Large intestine (tissue), 12 donors: ENCODE results near the gene HDAC10. TPM values are rescaled to one million over a fixed set of nuclear protein-coding genes. Genes with fewer than 3 reads are reported as not detected.
A peak's percentile ranks its signal among the peaks of the same experiment; 100 is the strongest.

Experiments
- DNase-seq, 2 donors: peaks; one replicate each; pipeline versions ENCODE4 v3.0.0 to v3.0.0-alpha.2; 2013
- H3K27ac ChIP-seq: one replicate; pipeline ENCODE4 v1.5.1; 2013; ENCODE audit warnings: low read length
- H3K27me3 ChIP-seq: 2 replicates; pipeline ENCODE4 v1.6.1; 2013; ENCODE audit warnings: low read length; ENCODE audit not compliant: control insufficient read depth, insufficient read depth
- H3K36me3 ChIP-seq: 2 replicates; pipeline ENCODE4 v1.6.1; 2013; ENCODE audit warnings: low read length; ENCODE audit not compliant: control insufficient read depth, insufficient read depth
- H3K4me1 ChIP-seq: one replicate; pipeline ENCODE4 v1.6.1; 2013; ENCODE audit warnings: low read length; ENCODE audit not compliant: control insufficient read depth, insufficient read depth
- H3K4me3 ChIP-seq: one replicate; pipeline ENCODE4 v1.5.1; 2013; ENCODE audit warnings: low read length
- H3K9me3 ChIP-seq: one replicate; pipeline ENCODE4 v1.6.1; 2013; ENCODE audit warnings: mild to moderate bottlenecking, low read depth, low read length, moderate library complexity; ENCODE audit not compliant: control insufficient read depth
- WGBS: methylation state at CpG from one replicate; pipeline ENCODE4 v1.1.5; 2013; ENCODE audit warnings: low lambda C conversion rate; ENCODE audit not compliant: insufficient coverage; 5-methylcytosine and 5-hydroxymethylcytosine counted together
- long read RNA-seq, 11 donors: transcript quantifications; one replicate each; lab custom pipeline, GENCODE V29; 2026
- polyA plus RNA-seq: library from polyadenylated mRNA; unstranded; fragments of 120-200 nt; gene quantifications from one replicate; pipeline ENCODE4 v1.2.1, GENCODE V29; 2013

The HDAC10 gene
- polyA plus RNA-seq, result 55.5 TPM
- long read RNA-seq, donor 1, partial matches to known transcripts, result 0 of 1 reads
- long read RNA-seq, donor 1, other reads (novel, unspliced or antisense), result 0 of 1 reads
- long read RNA-seq, donor 2, partial matches to known transcripts, result 6 of 6 reads
- long read RNA-seq, donor 2, other reads (novel, unspliced or antisense), result 0 of 6 reads
- long read RNA-seq, donor 3, partial matches to known transcripts, result 0 of 3 reads
- long read RNA-seq, donor 3, other reads (novel, unspliced or antisense), result 0 of 3 reads
- long read RNA-seq, donor 4, result 0 reads
- long read RNA-seq, donor 5, partial matches to known transcripts, result 0 of 1 reads
- long read RNA-seq, donor 5, other reads (novel, unspliced or antisense), result 0 of 1 reads
- long read RNA-seq, donor 6, partial matches to known transcripts, result 0 of 3 reads
- long read RNA-seq, donor 6, other reads (novel, unspliced or antisense), result 0 of 3 reads
- long read RNA-seq, donor 7, partial matches to known transcripts, result 0 of 1 reads
- long read RNA-seq, donor 7, other reads (novel, unspliced or antisense), result 0 of 1 reads
- long read RNA-seq, donor 8, partial matches to known transcripts, result 0 of 1 reads
- long read RNA-seq, donor 8, other reads (novel, unspliced or antisense), result 0 of 1 reads
- long read RNA-seq, donor 9, partial matches to known transcripts, result 0 of 2 reads
- long read RNA-seq, donor 9, other reads (novel, unspliced or antisense), result 0 of 2 reads
- long read RNA-seq, donor 10, result 0 reads
- long read RNA-seq, donor 11, result 0 reads

GRCh38 chr22:50250555-50251476 is at the start of gene HDAC10:
Gene HDAC10, minus strand, starts transcription at chr22:50251265. Its CDS starts 233 bp downstream, at chr22:50251032.
- Histone ChIP-seq H3K27ac (peak within 1 kb of the TSS; percentile 42), H3K9me3 (no peaks in the 10 kb centered on the region), H3K27me3 (no peaks in the 10 kb centered on the region), H3K4me1 (peaks cover 11% of the 10 kb centered on the region), H3K36me3 (peaks cover 29% of the 10 kb centered on the region), H3K4me3 (peak within 1 kb of the TSS; percentile 73)
- peak; percentile 82 to 86 for DNase-seq
- WGBS, result no CpG with 5 or more reads among the region's 81 CpGs

GRCh38 chr22:50300620-50301257 is 49.7 kb upstream of the HDAC10 start:
- Histone ChIP-seq H3K36me3 (peaks cover 19% of the 10 kb centered on the region), H3K27ac (peak overlapping the region; percentile 65), H3K9me3 (no peaks in the 10 kb centered on the region), H3K4me1 (peaks cover 77% of the 10 kb centered on the region), H3K4me3 (no peak overlapping the region), H3K27me3 (no peaks in the 10 kb centered on the region)
- WGBS, result no CpG with 5 or more reads among the region's 14 CpGs
- no peak for DNase-seq

- H3K36me3 ChIP-seq, result peaks cover 17% of the 10 kb centered on the region
- DNase-seq, result peak; percentile 75 to 87
- H3K4me3 ChIP-seq, result peak overlapping the region; percentile 33
- H3K4me1 ChIP-seq, result peaks cover 69% of the 10 kb centered on the region
- no peaks in the 10 kb centered on the region for H3K9me3 ChIP-seq
- H3K27ac ChIP-seq, result peak overlapping the region; percentile 65
- no CpG with 5 or more reads among the region's 93 CpGs for WGBS
- H3K27me3 ChIP-seq, result no peaks in the 10 kb centered on the region
Measured at GRCh38 chr22:50299785-50300619, 48.9 kb upstream of the HDAC10 start.

- no CpG with 5 or more reads among the region's 59 CpGs for WGBS
Measured at GRCh38 chr22:50298937-50299784, 48.1 kb upstream of the HDAC10 start.

GRCh38 chr22:50298266-50298637 is 47.2 kb upstream of the HDAC10 start:
- no peak overlapping the region for H3K4me3 ChIP-seq
- no peak overlapping the region for H3K27ac ChIP-seq
- no CpG with 5 or more reads among the region's 4 CpGs for WGBS
- H3K9me3 ChIP-seq, result no peaks in the 10 kb centered on the region
- peaks cover 64% of the 10 kb centered on the region for H3K4me1 ChIP-seq
- DNase-seq, result no peak
- H3K27me3 ChIP-seq, result no peaks in the 10 kb centered on the region
- H3K36me3 ChIP-seq, result peaks cover 8% of the 10 kb centered on the region

More at GRCh38 chr22:50298937-50299784, 48.1 kb upstream of the HDAC10 start:
- H3K4me3 ChIP-seq, result peak overlapping the region; percentile 33
- no peaks in the 10 kb centered on the region for H3K27me3 ChIP-seq
- no peaks in the 10 kb centered on the region for H3K9me3 ChIP-seq
- H3K36me3 ChIP-seq, result peaks cover 17% of the 10 kb centered on the region
- peak overlapping the region; percentile 45 for H3K27ac ChIP-seq
- no peak for DNase-seq
- H3K4me1 ChIP-seq, result peaks cover 67% of the 10 kb centered on the region

GRCh38 chr22:50297510-50298265 is 46.6 kb upstream of the HDAC10 start:
- no CpG with 5 or more reads among the region's 20 CpGs for WGBS
- no peak overlapping the region for H3K27ac ChIP-seq
- no peaks in the 10 kb centered on the region for H3K27me3 ChIP-seq
- H3K4me3 ChIP-seq, result no peak overlapping the region
- H3K4me1 ChIP-seq, result peaks cover 64% of the 10 kb centered on the region
- H3K36me3 ChIP-seq, result peaks cover 5% of the 10 kb centered on the region
- no peaks in the 10 kb centered on the region for H3K9me3 ChIP-seq
- no peak for DNase-seq

GRCh38 chr22:50296658-50297490 is 45.8 kb upstream of the HDAC10 start:
- H3K36me3 ChIP-seq, result peaks cover 8% of the 10 kb centered on the region
- H3K27ac ChIP-seq, result no peak overlapping the region
- peaks cover 61% of the 10 kb centered on the region for H3K4me1 ChIP-seq
- no peaks in the 10 kb centered on the region for H3K9me3 ChIP-seq
- no CpG with 5 or more reads among the region's 29 CpGs for WGBS
- DNase-seq, result no peak
- H3K27me3 ChIP-seq, result no peaks in the 10 kb centered on the region
- H3K4me3 ChIP-seq, result no peak overlapping the region

GRCh38 chr22:50294319-50294656 is 43.2 kb upstream of the HDAC10 start:
- H3K9me3 ChIP-seq, result peaks cover 1% of the 10 kb centered on the region
- peaks cover 42% of the 10 kb centered on the region for H3K4me1 ChIP-seq
- peaks cover 31% of the 10 kb centered on the region for H3K36me3 ChIP-seq
- no peak overlapping the region for H3K4me3 ChIP-seq
- H3K27ac ChIP-seq, result peak overlapping the region; percentile 93
- H3K27me3 ChIP-seq, result no peaks in the 10 kb centered on the region
- WGBS, result no CpG with 5 or more reads among the region's 5 CpGs
- no peak for DNase-seq
